ENCODE data around the gene LHFPL3. TPM values are rescaled to one million over a fixed set of nuclear protein-coding genes. Genes with fewer than 3 reads are reported as not detected.

LHFPL3 gene
- polyA plus RNA-seq, 1 of the 3 experiments (the other 2 are of a cell fraction): not detected

- H4K20me1 ChIP-seq (ENCODE audit: insufficient read depth): no peaks in the 10 kb centered on the region
- 20% methylated on average over 3 of the region's 3 CpGs for whole genome bisulfite sequencing (ENCODE audit: low lambda C conversion rate)
- H3K4me3 ChIP-seq (ENCODE audit: low read depth in 2 of 2, low read length in 1 of 2): no peak overlapping the region
- DNase-seq: no peak
- no peak overlapping the region for H3K9ac ChIP-seq
- peaks cover 0 to 16% of the 10 kb centered on the region in 2 experiments; a peak in 2 of 4 replicates for H3K4me1 ChIP-seq (ENCODE audit: control insufficient read depth in 1 of 2, insufficient read depth in 2 of 2, low read depth in 1 of 2, low read length in 1 of 2)
- H3F3A ChIP-seq (replicated peaks; ENCODE audit: insufficient read depth): no peaks in the 10 kb centered on the region
- H3K9me2 ChIP-seq: no peaks in the 10 kb centered on the region
- H3K9me3 ChIP-seq: no peaks in the 10 kb centered on the region
- POLR2A ChIA-PET: no interaction called here
- TF ChIP-seq POLR2AphosphoS5 (IDR thresholded peaks at IDR 0.05; ENCODE audit: low read depth, low read length) (no peak), SMC3 (IDR thresholded peaks at IDR 0.05; ENCODE audit: low read depth, low read length) (no peak), RAD21 (IDR thresholded peaks at IDR 0.05; ENCODE audit: low read length) (no peak), FOSL2 (IDR thresholded peaks at IDR 0.05; ENCODE audit: borderline replicate concordance, low read depth) (no peak), EZH2phosphoT487 (IDR thresholded peaks at IDR 0.05; ENCODE audit: borderline replicate concordance, low read depth) (no peak), MEF2A (IDR thresholded peaks at IDR 0.05; ENCODE audit: borderline replicate concordance, low read depth) (no peak), CHD2 (IDR thresholded peaks at IDR 0.05; ENCODE audit: low read length, partially characterized antibody) (no peak), JUND (IDR thresholded peaks at IDR 0.05) (no peak), FOXM1 (IDR thresholded peaks at IDR 0.05; ENCODE audit: low read depth) (no peak), EP300 (IDR thresholded peaks at IDR 0.05; ENCODE audit: borderline replicate concordance in 1 of 2, low read depth in 1 of 2, low read length in 1 of 2) (no peak), RCOR1 (IDR thresholded peaks at IDR 0.05; ENCODE audit: low read length) (no peak)
- no peak overlapping the region for H2AFZ ChIP-seq (ENCODE audit: low read depth)
- H3K27me3 ChIP-seq (ENCODE audit: insufficient read depth): no peaks in the 10 kb centered on the region
- H3K79me2 ChIP-seq (ENCODE audit: insufficient read depth): no peaks in the 10 kb centered on the region
- H3K27ac ChIP-seq (ENCODE audit: low read depth in 2 of 2, low read length in 1 of 2): no peak overlapping the region
- H3K36me3 ChIP-seq (replicated peaks in 1 of 2; ENCODE audit: control insufficient read depth in 1 of 2, insufficient read depth in 2 of 2, low read length in 1 of 2): no peaks in the 10 kb centered on the region
- CTCF ChIA-PET: interaction anchor here (0.6 to 8.2 kb wide), 6 partner anchors 9 to 1209 kb away, joined by 3 to 68 read pairs (median 4); no protein-coding TSS in a partner anchor
- no peak overlapping the region for H3K4me2 ChIP-seq
Measured at GRCh38 chr7:104655592-104655991, 327.2 kb downstream of the LHFPL3 start.

GRCh38 chr7:104656467-104656866, 328.1 kb downstream of the LHFPL3 start:
- no peak for DNase-seq
- H3K36me3 ChIP-seq (replicated peaks in 1 of 2; ENCODE audit: control insufficient read depth in 1 of 2, insufficient read depth in 2 of 2, low read length in 1 of 2): no peaks in the 10 kb centered on the region
- H3K4me1 ChIP-seq (ENCODE audit: control insufficient read depth in 1 of 2, insufficient read depth in 2 of 2, low read depth in 1 of 2, low read length in 1 of 2): peaks cover 0 to 8% of the 10 kb centered on the region in 2 experiments; a peak in 2 of 4 replicates
- ChIA-PET POLR2A (no interaction called here), CTCF (interaction anchor here (0.8 to 8.2 kb wide), 5 partner anchors 8 to 192 kb away, joined by 3 to 68 read pairs (median 4); no protein-coding TSS in a partner anchor)
- no peaks in the 10 kb centered on the region for H3K9me2 ChIP-seq
- no peak overlapping the region for H3K4me2 ChIP-seq
- H3K27me3 ChIP-seq (ENCODE audit: insufficient read depth): no peaks in the 10 kb centered on the region
- no peak overlapping the region for H3K27ac ChIP-seq (ENCODE audit: low read depth in 2 of 2, low read length in 1 of 2)
- no peak overlapping the region for H3K9ac ChIP-seq
- no peaks in the 10 kb centered on the region for H3F3A ChIP-seq (replicated peaks; ENCODE audit: insufficient read depth)
- 0% methylated on average over 1 of the region's 1 CpG for WGBS (ENCODE audit: low lambda C conversion rate)
- TF ChIP-seq FOXJ3 (CRISPR knock-in tag; IDR thresholded peaks at IDR 0.05) (no peak), MAX (IDR thresholded peaks at IDR 0.05; ENCODE audit: low read depth) (no peak), SMC3 (IDR thresholded peaks at IDR 0.05; ENCODE audit: low read depth, low read length) (no peak), TAF1 (IDR thresholded peaks at IDR 0.05; ENCODE audit: borderline replicate concordance, low read depth, low read length) (no peak), POLR2AphosphoS5 (IDR thresholded peaks at IDR 0.05; ENCODE audit: low read depth, low read length) (no peak), EP300 (IDR thresholded peaks at IDR 0.05; ENCODE audit: borderline replicate concordance in 1 of 2, low read depth in 1 of 2, low read length in 1 of 2) (no peak), USF2 (IDR thresholded peaks at IDR 0.05; ENCODE audit: borderline replicate concordance, low read depth, low read length) (no peak), TCF12 (IDR thresholded peaks at IDR 0.05) (no peak), NFIC (IDR thresholded peaks at IDR 0.05; ENCODE audit: borderline replicate concordance) (no peak), SIN3A (IDR thresholded peaks at IDR 0.05; ENCODE audit: borderline replicate concordance, low read depth, low read length) (no peak), MXI1 (IDR thresholded peaks at IDR 0.05; ENCODE audit: low read depth, low read length) (no peak), GABPA (IDR thresholded peaks at IDR 0.05; ENCODE audit: low read depth) (no peak), RFX5 (IDR thresholded peaks at IDR 0.05; ENCODE audit: low read length) (no peak), MEF2A (IDR thresholded peaks at IDR 0.05; ENCODE audit: borderline replicate concordance, low read depth) (no peak), ZBTB33 (IDR thresholded peaks at IDR 0.05; ENCODE audit: borderline replicate concordance, low read depth) (no peak), FOXM1 (IDR thresholded peaks at IDR 0.05; ENCODE audit: low read depth) (no peak), FOSL2 (IDR thresholded peaks at IDR 0.05; ENCODE audit: borderline replicate concordance, low read depth) (no peak)
- H3K79me2 ChIP-seq (ENCODE audit: insufficient read depth): no peaks in the 10 kb centered on the region
- H2AFZ ChIP-seq (ENCODE audit: low read depth): no peak overlapping the region
- no peak overlapping the region for H3K4me3 ChIP-seq (ENCODE audit: low read depth in 2 of 2, low read length in 1 of 2)
- H3K9me3 ChIP-seq: no peaks in the 10 kb centered on the region
- H4K20me1 ChIP-seq (ENCODE audit: insufficient read depth): no peaks in the 10 kb centered on the region

Measured in SK-N-SH (cell line).